Naive thymus-derived CD4-positive, alpha-beta T cell (primary cell): ENCODE measurements around the gene ELAVL4. TPM values are rescaled to one million over a fixed set of nuclear protein-coding genes. Genes with fewer than 3 reads are reported as not detected.

Source experiments
- ATAC-seq: fragments of 150-1000 bp; cut with Tn5 transposase; 2 replicates; pipeline ENCODE4 v1.10.0; 2021; ENCODE audit warnings: mild to moderate bottlenecking, moderate library complexity
- CTCF ChIA-PET: fragments of 350-600 bp; sonication (Branson Sonifier 250); formaldehyde crosslinking; loops from one replicate; lab custom pipeline; 2021; ENCODE audit warnings: antibody characterized with exemption; lab: Charles Lee
- POLR2A ChIA-PET: fragments of 350-600 bp; sonication (Branson Sonifier 250); formaldehyde crosslinking; loops from one replicate; lab custom pipeline; 2021; ENCODE audit warnings: antibody characterized with exemption, inconsistent platforms; lab: Charles Lee
- DNase-seq, 9 donors: peaks; one replicate each; pipeline versions ENCODE4 v3.0.0 to v3.0.0-alpha.2; 2020 to 2022; ENCODE audit warnings: mixed read lengths in 1 of 9
- H3K27ac ChIP-seq: one replicate; pipeline ENCODE4 v1.7.0; 2013; ENCODE audit warnings: mild to moderate bottlenecking, low read depth, low read length, moderate library complexity
- H3K27me3 ChIP-seq, 2 donors: one replicate each; pipeline ENCODE4 v1.7.0; 2013; ENCODE audit warnings: low read length in 2 of 2, mild to moderate bottlenecking in 2 of 2, moderate library complexity in 2 of 2; ENCODE audit not compliant: control insufficient read depth in 2 of 2, insufficient read depth in 2 of 2
- H3K36me3 ChIP-seq, 3 experiments: 1 replicate in 2 of 3; 2 replicates in 1 of 3; pipeline ENCODE4 v1.7.0; 2013; ENCODE audit warnings: low read length in 3 of 3, mild to moderate bottlenecking in 3 of 3, moderate library complexity in 1 of 3; ENCODE audit not compliant: insufficient read depth in 3 of 3, control insufficient read depth in 2 of 3
- H3K4me1 ChIP-seq, 2 donors: one replicate each; pipeline ENCODE4 v1.7.0; 2013; ENCODE audit warnings: low read length in 2 of 2, mild to moderate bottlenecking in 2 of 2, moderate library complexity in 1 of 2; ENCODE audit not compliant: control insufficient read depth in 2 of 2, insufficient read depth in 2 of 2
- H3K4me3 ChIP-seq: 2 replicates; pipeline ENCODE4 v1.7.0; 2013; ENCODE audit warnings: mild to moderate bottlenecking, low read length
- H3K9me3 ChIP-seq, 3 experiments: 1 replicate in 2 of 3; 2 replicates in 1 of 3; pipeline ENCODE4 v1.7.0; 2013; ENCODE audit warnings: low read length in 3 of 3; ENCODE audit not compliant: control insufficient read depth in 2 of 3
- H3K27ac Mint-ChIP-seq, 9 donors: one replicate each; pipeline ENCODE4 v1.8.0; 2020 to 2022; ENCODE audit warnings: mixed read lengths in 9 of 9, mild to moderate bottlenecking in 8 of 9, moderate library complexity in 5 of 9, inconsistent platforms in 2 of 9
- H3K27me3 Mint-ChIP-seq, 5 donors: one replicate each; pipeline ENCODE4 v1.8.0; 2021 to 2022; ENCODE audit warnings: mixed read lengths in 5 of 5, mild to moderate bottlenecking in 1 of 5
- H3K36me3 Mint-ChIP-seq, 5 donors: one replicate each; pipeline ENCODE4 v1.8.0; 2020 to 2022; ENCODE audit warnings: mixed read lengths in 5 of 5, mild to moderate bottlenecking in 3 of 5, inconsistent platforms in 1 of 5
- H3K4me1 Mint-ChIP-seq, 7 donors: one replicate each; pipeline ENCODE4 v1.8.0; 2020 to 2022; ENCODE audit warnings: mixed read lengths in 7 of 7, mild to moderate bottlenecking in 3 of 7, inconsistent platforms in 1 of 7
- H3K4me3 Mint-ChIP-seq, 10 donors: one replicate each; pipeline ENCODE4 v1.8.0; 2020 to 2022; ENCODE audit warnings: mild to moderate bottlenecking in 10 of 10, mixed read lengths in 10 of 10, moderate library complexity in 6 of 10, inconsistent platforms in 2 of 10
- H3K9me3 Mint-ChIP-seq, 11 donors: one replicate each; pipeline ENCODE4 v1.8.0; 2020 to 2022; ENCODE audit warnings: mixed read lengths in 11 of 11, mild to moderate bottlenecking in 4 of 11, inconsistent platforms in 1 of 11, moderate library complexity in 1 of 11
- intact Hi-C, 2 donors: fragments of 100-400 bp; cut with micrococcal nuclease; formaldehyde crosslinking; loops; one replicate each; pipeline ENCODE4 v1.15.1; 2023
- polyA plus RNA-seq, 2 donors: library from polyadenylated mRNA; unstranded; fragments of 300-500 nt; fragmentation: Illumina TruSeq; gene quantifications; one replicate each; pipeline ENCODE4 v1.2.3, GENCODE V29; 2021
- total RNA-seq, 6 experiments: library from RNA in 5 of 6; stranded (reverse) in 5 of 6; gene quantifications; 1 replicate in 5 of 6; 2 replicates in 1 of 6; pipeline ENCODE4 v1.2.3 and lab custom pipeline; 2021 to 2026

The ELAVL4 gene
- total and polyA plus RNA-seq, 7 experiments from 2014 or later: 0.76 TPM; not detected in 6

GRCh38 chr1:50181027-50181663, 72.4 kb downstream of the ELAVL4 start:
- Histone ChIP-seq H3K9me3 (no peaks in the 10 kb centered on the region), H3K27ac (no peak overlapping the region), H3K4me1 (no peaks in the 10 kb centered on the region), H3K27me3 (no peaks in the 10 kb centered on the region), H3K4me3 (no peak overlapping the region), H3K36me3 (no peaks in the 10 kb centered on the region)
- intact Hi-C loops: no loop called here
- no peak for DNase-seq
- no peak overlapping the region for H3K27ac Mint-ChIP-seq
- CTCF ChIA-PET: no interaction called here
- no peak for ATAC-seq
- no peaks in the 10 kb centered on the region for H3K36me3 Mint-ChIP-seq
- no peak overlapping the region for H3K4me3 Mint-ChIP-seq
- POLR2A ChIA-PET: no interaction called here
- no peaks in the 10 kb centered on the region for H3K4me1 Mint-ChIP-seq
- peaks cover 5 to 37% (median 9%) of the 10 kb centered on the region in 5 donors for H3K27me3 Mint-ChIP-seq
- no peaks in the 10 kb centered on the region for H3K9me3 Mint-ChIP-seq

GRCh38 chr1:50183378-50184133, 74.8 kb downstream of the ELAVL4 start:
- no peaks in the 10 kb centered on the region for H3K4me1 ChIP-seq
- CTCF ChIA-PET: no interaction called here
- intact Hi-C loops: no loop called here
- no peaks in the 10 kb centered on the region for H3K9me3 ChIP-seq
- Mint-ChIP-seq H3K36me3 (no peaks in the 10 kb centered on the region), H3K4me1 (no peaks in the 10 kb centered on the region), H3K9me3 (no peaks in the 10 kb centered on the region), H3K4me3 (no peak overlapping the region), H3K27me3 (peaks cover 3 to 29% (median 9%) of the 10 kb centered on the region in 5 donors), H3K27ac (no peak overlapping the region)
- no peaks in the 10 kb centered on the region for H3K27me3 ChIP-seq
- no peak for DNase-seq
- H3K4me3 ChIP-seq: no peak overlapping the region
- no peak overlapping the region for H3K27ac ChIP-seq
- no peaks in the 10 kb centered on the region for H3K36me3 ChIP-seq
- POLR2A ChIA-PET: no interaction called here
- ATAC-seq: no peak

- POLR2A ChIA-PET: no interaction called here
- Histone ChIP-seq H3K9me3 (no peaks in the 10 kb centered on the region), H3K27me3 (no peaks in the 10 kb centered on the region), H3K27ac (no peak overlapping the region), H3K36me3 (no peaks in the 10 kb centered on the region), H3K4me3 (no peak overlapping the region), H3K4me1 (no peaks in the 10 kb centered on the region)
- no peaks in the 10 kb centered on the region for H3K36me3 Mint-ChIP-seq
- no peaks in the 10 kb centered on the region for H3K4me1 Mint-ChIP-seq
- H3K27ac Mint-ChIP-seq: no peak overlapping the region
- CTCF ChIA-PET: no interaction called here
- peaks cover 0 to 5% (median 0%) of the 10 kb centered on the region in 11 donors for H3K9me3 Mint-ChIP-seq
- intact Hi-C loops: no loop called here
- H3K27me3 Mint-ChIP-seq: peaks cover 0 to 14% (median 5%) of the 10 kb centered on the region in 5 donors
- DNase-seq: no peak
- ATAC-seq: no peak
- H3K4me3 Mint-ChIP-seq: no peak overlapping the region
These were observed 80.6 kb downstream of the ELAVL4 start for GRCh38 chr1:50189369-50189768.

GRCh38 chr1:50193002-50193401, 84.3 kb downstream of the ELAVL4 start:
- H3K36me3 Mint-ChIP-seq: no peaks in the 10 kb centered on the region
- Histone ChIP-seq H3K27ac (no peak overlapping the region), H3K4me1 (no peaks in the 10 kb centered on the region), H3K36me3 (no peaks in the 10 kb centered on the region), H3K9me3 (no peaks in the 10 kb centered on the region), H3K27me3 (no peaks in the 10 kb centered on the region), H3K4me3 (no peak overlapping the region)
- no peaks in the 10 kb centered on the region for H3K4me1 Mint-ChIP-seq
- no peak overlapping the region for H3K27ac Mint-ChIP-seq
- intact Hi-C loops: no loop called here
- ATAC-seq (no peak), DNase-seq (no peak)
- peaks cover 0 to 19% (median 5%) of the 10 kb centered on the region in 5 donors for H3K27me3 Mint-ChIP-seq
- CTCF ChIA-PET: no interaction called here
- no peak overlapping the region for H3K4me3 Mint-ChIP-seq
- POLR2A ChIA-PET: no interaction called here
- H3K9me3 Mint-ChIP-seq: peaks cover 0 to 9% (median 0%) of the 10 kb centered on the region in 11 donors

GRCh38 chr1:50195205-50195604, 86.5 kb downstream of the ELAVL4 start:
- Histone ChIP-seq H3K36me3 (no peaks in the 10 kb centered on the region), H3K27ac (no peak overlapping the region), H3K4me3 (no peak overlapping the region), H3K9me3 (no peaks in the 10 kb centered on the region), H3K4me1 (no peaks in the 10 kb centered on the region), H3K27me3 (no peaks in the 10 kb centered on the region)
- DNase-seq (no peak), ATAC-seq (no peak)
- Mint-ChIP-seq H3K36me3 (no peaks in the 10 kb centered on the region), H3K4me1 (no peaks in the 10 kb centered on the region), H3K27ac (no peak overlapping the region), H3K9me3 (peaks cover 0 to 9% (median 0%) of the 10 kb centered on the region in 11 donors), H3K4me3 (no peak overlapping the region), H3K27me3 (peaks cover 0 to 23% (median 5%) of the 10 kb centered on the region in 5 donors)
- intact Hi-C loops: no loop called here
- ChIA-PET POLR2A (no interaction called here), CTCF (no interaction called here)

- no peaks in the 10 kb centered on the region for H3K36me3 ChIP-seq
- no peak overlapping the region for H3K4me3 ChIP-seq
- H3K9me3 ChIP-seq: no peaks in the 10 kb centered on the region
- Mint-ChIP-seq H3K4me1 (no peaks in the 10 kb centered on the region), H3K36me3 (no peaks in the 10 kb centered on the region), H3K27ac (no peak overlapping the region), H3K9me3 (peaks cover 0 to 9% (median 0%) of the 10 kb centered on the region in 11 donors), H3K4me3 (no peak overlapping the region), H3K27me3 (peaks cover 0 to 23% (median 8%) of the 10 kb centered on the region in 5 donors)
- DNase-seq: no peak
- H3K27me3 ChIP-seq: no peaks in the 10 kb centered on the region
- no peak for ATAC-seq
- POLR2A ChIA-PET: no interaction called here
- no peak overlapping the region for H3K27ac ChIP-seq
- no peaks in the 10 kb centered on the region for H3K4me1 ChIP-seq
- intact Hi-C loops: no loop called here
- CTCF ChIA-PET: no interaction called here
These were observed 87.4 kb downstream of the ELAVL4 start for GRCh38 chr1:50196081-50196480.
